Stimulated activated CD4-positive, alpha-beta T cell treated with anti-CD3 and anti-CD28 coated beads, TNF-alpha, amount 100 ng/mL, for 1 hour (primary cell): ENCODE results near the gene GCN1.

Experiments
- DNase-seq, 3 donors: peaks; one replicate each; pipeline ENCODE4 v3.0.0-alpha.2; 2020; ENCODE audit warnings: low read depth in 3 of 3, low spot score in 1 of 3

GCN1 gene

DNA sequence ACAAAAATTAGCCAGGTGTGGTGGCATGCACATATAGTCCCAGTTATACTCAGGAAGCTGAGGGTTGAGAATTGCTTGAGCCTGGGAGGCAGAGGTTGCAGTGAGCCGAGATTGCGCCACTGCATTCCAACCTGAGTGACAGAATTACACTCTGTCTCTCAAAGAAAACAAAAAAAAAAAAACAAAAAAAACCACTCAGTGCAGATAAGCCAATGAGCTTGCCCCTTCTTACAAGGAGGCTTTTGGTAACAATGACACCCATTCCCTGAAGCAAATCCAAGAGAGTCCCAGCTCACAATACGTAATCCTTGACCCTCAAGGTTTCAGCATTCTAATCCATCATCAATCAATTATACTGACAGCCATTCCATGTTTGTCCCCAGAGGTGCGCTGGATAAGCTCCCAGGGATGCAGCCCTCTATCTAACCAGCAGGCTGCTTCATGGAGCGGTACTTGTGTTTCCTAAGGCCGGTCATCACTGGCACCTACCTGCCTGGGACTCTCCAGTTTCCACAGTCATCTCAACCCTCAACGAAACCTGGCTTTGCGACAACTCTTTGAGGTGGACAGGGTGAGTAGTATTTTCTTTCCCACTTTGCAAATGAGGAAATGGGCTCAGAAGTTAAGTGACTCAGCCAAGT, 12.4 kb downstream of the GCN1 start:
- no peak for DNase-seq

DNA sequence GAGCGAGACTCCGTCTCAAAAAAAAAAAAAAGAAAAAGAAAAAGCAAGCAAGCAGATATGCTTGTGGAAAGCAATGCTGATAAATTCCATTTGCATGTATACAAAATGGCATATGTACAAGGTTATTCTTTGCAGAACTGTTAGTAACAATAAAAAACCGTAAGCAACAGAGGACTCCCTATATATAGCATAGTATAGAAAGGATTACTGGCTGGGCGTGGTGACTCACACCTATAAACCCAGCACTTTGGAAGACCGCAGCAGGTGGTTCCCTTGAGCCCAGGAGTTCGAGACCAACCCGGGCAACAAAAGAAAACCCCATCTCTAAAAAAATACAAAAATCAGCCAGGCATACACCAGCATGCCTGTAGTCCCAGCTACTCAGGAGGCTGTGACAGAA, 13.5 kb downstream of the GCN1 start:
- no peak for DNase-seq

DNA sequence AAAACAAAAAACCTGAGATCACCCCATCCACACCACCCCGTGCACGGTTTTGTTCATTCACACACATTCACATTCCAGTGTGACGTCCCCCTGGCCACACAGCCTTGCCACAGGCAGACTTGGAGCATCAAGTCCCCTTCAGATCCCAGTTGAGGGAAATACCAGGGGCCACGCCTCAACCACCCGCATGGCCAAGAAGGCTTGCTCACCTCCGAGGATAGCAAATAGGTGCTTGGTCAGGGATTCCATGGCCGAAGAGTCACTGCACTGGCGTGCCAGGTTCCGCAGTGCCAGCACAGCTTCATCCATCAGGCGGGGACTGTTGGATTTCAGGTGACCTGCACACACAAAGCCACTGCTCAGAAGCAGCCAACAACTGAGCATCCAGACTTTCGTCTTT, 19.0 kb downstream of the GCN1 start:
- no peak for DNase-seq

DNA sequence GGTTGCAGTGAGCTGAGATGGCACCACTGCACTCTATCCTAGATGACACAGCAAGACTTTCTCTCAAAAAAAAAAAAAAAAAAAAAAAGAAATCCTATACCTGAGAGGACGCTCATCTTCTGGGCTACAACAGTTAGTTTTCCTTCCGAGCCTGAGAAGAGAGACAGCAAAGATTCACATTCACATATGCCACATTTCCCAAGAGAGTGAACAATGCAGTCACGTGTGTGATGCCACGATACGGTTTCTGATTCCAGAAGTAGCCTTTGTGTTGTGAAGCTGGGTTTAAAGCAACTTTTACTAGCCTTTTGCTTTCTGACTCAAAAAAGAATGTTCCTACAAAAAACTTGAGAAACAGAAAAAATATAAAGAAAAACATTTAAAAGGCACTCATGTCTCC, 19.5 kb downstream of the GCN1 start:
- no peak for DNase-seq

DNA sequence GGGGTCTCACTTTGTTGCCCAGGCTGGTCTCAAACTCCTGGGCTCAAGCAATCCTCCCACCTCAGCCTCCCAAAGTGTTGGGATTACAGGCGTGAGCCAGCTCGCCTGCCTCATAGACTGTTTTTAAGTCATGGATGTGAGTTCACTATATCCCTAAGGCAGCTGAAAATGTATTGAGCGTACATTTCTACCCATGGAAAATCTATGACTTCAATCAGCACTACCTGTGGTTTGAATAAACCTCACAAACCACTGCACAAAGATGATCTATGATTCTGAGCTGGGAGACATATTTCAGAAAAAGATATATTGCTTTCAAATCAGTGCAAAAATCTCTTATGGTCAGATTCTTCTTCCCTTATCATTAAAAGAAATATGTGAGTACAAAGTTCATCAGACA, 22.5 kb downstream of the GCN1 start:
- no peak for DNase-seq

DNA sequence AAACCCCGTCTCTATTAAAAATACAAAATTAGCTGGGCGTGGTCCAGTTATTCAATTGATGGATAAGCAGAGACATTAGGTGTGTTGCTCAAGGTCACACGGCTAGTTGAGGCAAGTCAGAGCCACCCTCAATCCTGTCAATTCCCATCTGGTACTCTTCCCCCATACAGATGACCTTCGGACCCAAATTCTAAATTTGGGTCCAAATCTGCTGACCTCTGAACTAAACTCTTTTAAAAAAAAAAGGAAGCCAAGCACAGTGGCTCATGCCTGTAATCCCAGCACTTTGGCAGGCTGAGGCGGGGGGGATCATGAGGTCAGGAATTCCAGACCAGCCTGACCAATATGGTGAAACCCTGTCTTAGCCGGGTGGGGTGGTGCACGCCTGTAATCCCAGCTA, 23.9 kb downstream of the GCN1 start:
- DNase-seq, result no peak

DNA sequence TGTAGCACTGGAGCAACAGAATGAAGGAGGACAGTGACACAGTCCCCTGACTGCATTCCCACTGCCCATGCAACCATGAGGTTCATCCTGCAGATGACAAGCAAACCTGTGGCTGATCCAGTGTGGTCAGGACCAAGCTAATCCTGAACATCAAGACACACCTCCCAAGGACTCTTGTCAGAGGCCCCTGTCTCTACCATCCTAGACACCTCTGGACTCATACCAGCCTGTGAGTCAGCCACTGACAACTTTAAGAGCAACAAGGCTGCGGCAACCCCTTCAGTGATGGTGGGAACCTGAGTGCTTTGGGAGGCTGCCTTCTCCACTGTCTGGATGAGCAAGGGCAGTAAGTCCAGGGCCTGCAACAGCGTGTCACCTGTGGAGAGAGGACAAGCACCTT, 24.6 kb downstream of the GCN1 start:
- DNase-seq, result no peak

DNA sequence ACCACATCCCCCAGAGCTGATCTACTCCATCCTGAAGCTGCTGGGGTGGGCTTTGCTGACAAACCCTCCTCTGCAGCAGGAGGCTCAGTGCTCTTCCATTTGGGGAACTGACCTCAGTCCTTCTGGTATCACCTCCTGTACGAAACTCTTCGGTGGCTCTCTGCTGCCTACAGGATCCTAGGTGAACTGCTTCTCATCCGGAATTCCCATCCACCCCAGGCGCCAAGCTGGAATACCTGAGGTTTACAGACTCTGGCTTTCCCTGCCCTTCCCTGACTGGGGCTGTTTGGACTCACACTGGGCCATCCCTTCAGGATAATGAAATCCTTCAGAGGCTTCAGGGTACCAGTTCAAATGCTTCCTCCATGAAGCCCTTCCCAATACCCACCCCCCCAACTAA, 26.2 kb downstream of the GCN1 start:
- DNase-seq, result no peak

DNA sequence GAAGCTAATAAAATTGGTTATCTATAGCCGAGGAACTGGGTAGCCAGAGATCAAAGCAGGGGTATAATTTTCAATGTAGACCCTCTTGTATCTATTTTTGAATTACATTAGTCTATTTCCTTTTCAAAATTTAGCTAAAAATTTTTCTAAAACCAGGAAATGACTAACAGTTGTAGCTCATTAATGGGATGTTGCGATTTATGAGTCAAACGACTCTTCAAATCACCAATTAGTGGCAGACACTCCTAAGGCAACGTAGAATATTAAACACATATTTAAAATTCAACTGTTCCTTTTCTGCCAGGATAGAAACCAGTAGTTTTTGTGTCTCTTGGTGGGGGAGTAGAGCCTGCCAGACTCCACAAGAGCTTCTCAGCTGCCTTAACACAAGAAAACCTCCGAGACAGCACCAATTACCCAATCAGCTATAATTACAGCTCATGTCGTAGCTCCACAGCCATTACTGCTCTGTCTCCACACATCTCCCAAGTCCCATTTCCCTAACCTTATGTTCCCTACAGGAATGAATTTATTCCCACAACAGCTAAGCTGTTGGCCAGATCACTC, 26.9 kb downstream of the GCN1 start:
- DNase-seq, result no peak

DNA sequence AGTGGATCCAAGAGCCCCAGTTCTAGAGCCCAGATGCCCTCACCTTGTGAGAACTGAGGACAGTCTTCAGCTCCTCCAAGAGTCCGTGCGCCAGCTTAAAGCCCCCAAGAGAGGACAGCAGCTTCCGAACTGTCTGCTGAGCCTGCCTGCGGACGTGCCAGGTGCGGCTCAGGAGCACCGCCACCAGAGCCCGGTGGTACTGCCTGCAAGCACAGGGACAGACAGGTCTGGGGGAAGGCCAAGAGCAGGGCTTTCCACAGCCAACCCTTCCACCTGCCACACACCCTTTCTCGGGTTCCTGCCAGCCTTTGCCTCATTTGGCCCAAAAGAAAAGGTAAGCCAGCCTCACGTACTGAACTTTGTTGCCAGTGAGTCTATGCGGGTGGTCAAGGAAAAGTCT, 30.2 kb downstream of the GCN1 start:
- DNase-seq, result no peak

DNA sequence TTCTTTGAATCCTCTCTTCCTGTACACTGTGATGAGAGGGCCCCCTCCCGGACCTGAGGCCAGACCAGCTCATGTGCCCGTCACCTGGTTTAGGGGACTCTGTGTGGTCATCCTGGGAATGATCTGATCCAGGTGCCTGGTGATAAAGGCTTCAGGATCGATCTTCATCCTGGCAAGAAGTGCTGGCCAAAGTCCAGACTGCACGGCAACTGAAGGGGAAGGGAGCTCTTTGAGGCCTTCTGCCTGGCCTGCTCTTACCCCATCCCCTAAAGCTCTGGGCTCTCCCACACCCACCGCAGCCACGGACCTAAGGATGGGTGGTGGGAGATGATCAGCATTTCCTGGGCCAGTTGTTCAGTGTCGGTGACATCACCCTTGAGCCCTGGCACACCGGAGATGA, 31.8 kb downstream of the GCN1 start:
- no peak for DNase-seq

DNA sequence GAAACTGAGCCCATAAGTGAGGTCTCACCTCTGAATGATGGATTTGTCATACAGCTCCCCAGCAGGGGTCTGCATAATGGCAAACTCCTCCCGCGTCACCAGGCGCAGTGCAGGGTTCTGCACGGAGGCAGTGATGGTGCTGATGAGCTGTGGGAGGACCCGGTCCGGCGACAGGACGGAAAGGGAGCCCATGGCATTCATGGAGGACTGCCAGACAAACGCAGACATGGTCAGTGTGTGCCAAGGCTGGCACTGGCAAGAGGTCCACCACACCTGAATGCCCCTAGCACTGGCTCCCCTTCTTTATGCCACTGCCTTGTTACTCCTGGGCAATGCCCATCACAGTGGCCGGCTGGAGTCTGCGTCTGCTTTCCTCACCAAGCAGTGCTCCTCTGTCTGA, 32.7 kb downstream of the GCN1 start:
- DNase-seq, result no peak

DNA sequence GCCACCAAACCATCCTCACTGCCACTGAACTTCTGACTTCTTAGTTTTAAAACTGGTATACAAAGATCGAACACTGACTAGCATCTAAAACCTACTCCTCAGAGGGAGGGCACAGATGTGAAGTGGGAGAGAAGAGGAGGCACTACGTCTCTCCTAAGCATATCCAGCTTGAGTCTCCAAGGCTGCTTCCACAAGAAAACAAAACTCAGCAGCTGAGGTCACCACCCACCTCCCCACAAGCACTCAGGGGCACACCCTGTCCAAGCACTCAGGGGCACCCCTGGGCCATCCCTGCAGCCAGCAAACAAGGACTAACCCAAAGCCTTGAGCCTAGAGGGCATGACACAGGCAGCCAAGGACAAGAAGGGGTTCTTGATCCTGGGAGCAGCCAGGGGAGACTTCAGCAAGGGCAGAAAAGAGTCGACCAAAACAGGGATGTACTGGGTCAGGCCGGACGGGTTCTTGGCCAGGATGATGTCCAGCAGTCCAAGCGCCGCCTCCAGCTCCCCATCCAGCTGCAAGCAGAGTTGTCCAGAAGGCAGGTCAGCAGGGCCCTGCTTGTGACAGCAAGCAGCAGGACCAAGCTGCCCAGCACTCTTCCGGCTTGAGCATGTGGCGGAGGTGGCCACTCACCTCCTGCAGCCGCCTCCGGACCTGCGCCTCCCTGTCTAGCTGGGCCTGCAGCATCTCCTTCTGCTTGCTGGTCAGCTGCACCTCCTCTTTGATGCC, 34.8 kb downstream of the GCN1 start:
- no peak for DNase-seq

DNA sequence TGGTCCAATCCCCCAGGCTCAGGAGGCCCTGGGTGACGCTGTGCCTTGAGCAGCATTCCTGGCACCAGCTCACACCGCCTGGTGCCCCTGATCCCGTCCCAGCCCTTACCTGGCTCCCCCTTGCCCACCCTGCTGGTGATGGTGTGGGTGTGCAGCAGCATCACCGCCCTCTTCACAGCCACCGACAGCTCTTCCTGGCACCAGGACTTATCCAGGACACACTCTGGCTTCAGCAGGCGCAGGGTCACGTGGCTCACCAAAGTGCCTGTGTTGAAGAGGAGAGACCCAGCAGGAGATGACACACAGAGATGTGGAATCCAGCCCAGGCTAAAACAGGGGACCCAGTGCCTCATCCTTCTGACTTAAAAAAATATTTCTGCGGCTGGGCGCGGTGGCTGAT, 36.2 kb downstream of the GCN1 start:
- DNase-seq, result no peak

DNA sequence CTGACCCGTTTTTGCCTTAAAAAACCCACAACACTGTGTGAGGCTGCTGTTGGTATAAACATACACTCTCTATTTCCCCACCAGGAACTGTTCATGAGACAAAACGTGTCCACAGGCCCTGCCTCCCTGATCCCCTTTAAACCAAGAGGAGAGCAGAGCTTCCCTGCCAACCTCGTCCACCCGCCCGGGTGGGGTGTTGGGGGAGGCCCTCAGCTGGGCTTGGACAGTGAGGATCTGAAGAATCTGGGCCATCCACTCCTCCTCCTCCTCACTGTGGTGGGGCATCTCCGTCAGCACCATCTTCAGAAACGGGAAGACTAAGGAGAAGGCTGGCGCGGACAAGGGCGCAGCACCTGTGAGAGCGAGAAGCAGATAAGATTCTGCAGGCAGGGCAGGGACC, 36.8 kb downstream of the GCN1 start:
- DNase-seq, result no peak

DNA sequence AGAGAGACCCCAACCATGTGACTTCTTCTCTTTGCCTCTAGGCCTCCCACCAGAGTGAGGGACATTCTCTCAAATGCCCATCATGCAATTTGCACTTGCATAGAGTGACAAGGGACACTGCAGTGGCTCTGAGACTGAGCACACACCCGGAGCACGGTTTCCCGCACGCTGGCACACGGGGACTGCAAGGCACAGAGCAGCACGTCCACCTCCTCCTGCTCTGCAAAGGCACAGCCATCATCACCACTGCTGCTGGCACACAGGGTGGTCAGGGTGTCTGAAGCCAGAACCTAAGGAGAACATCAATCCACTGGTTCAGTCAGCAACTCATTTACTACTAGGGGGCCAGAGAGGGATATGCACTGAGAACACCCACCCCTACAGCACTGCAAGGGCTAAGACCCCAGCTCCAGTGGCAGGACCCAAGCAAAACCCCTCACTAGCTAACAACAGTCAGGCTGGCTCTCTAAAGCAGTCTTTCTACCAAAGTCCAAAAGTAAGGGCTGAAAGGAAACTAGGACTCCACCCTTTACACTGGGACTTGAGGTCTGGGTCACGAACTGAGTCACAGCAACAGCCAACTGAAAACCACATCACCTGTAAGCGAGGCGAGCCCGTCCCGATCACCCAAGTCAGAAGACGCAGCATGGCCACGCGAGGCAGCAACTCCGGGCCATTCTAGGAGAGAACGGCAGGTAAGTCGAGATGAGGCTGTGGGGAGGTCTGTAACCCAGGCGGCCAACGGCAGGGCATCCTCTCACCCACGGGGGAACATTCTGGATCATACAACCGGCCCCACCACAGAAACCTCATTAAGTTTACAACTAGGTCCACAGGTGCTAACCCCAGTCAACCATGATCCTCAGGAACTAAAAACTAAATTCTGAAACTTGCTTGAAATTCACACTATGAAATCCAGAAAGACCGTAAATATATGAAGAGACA, 37.9 kb downstream of the GCN1 start:
- no peak for DNase-seq

DNA sequence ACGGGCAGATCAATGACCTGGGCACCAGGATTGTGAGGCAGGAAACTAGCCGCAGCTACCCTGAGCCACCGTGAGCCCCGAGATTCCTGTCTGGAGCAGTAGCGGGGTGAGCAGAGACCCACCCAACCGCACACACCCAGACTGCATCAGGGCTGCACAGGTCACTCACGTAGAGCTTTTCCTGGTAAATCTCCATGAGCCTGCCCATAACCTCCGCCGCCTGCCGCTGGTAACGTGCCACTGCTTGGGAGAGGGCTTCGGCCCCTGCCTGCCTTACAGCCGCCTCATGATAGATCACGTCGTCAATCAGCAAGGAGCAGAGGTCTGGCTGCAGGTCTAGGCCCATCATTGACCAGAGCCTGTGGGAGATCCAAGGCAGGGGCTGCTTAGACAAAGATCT, 39.4 kb downstream of the GCN1 start:
- DNase-seq, result no peak

DNA sequence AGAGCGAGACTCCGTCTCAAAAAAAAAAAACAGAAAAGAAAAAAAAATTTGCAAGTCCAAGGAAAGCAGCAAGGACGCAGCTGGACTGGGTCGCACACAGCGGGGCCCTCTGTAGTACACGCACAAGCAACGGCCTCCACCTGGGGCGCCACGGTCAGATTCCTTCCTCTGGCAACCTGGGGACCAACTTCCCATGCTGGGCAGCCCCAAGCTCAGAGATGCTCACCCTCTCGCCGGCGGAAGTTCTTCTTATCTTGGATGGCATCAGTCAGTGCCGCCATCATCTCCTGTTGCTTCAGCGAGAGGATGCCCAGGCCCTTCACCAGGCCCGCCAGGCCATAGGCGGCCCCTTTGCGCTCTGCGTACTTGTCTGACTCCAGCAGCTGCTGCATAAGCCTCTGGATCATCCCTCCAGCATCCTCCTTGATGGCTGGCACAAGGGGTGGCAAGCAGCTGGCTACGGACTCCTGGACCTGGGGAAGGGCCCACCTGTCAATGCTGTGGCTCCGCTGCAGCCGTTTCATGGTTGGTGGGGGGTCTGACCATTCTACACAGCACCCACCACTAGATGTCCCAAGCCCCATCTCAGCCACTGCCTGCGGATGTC, 43.5 kb downstream of the GCN1 start:
- no peak for DNase-seq

DNA sequence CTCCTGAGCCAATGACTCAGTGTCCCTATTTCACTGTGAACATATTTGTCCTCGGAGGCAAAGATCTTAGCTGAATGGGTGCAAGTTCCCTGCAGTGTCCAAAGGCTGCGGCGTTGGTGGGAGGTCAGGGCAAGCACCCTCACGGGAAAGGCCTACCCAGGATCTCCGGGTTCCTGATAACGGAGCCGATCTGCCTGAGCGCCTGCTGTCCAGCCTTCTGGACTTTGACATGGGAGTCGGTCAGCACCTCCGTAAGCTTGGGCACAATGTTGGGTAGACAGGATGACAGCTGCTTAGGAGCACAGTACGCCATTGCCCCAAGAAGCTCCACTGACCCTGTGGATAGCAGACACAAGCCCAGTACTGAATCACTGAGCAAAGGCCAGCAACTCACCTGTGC, 46.5 kb downstream of the GCN1 start:
- DNase-seq, result no peak

DNA sequence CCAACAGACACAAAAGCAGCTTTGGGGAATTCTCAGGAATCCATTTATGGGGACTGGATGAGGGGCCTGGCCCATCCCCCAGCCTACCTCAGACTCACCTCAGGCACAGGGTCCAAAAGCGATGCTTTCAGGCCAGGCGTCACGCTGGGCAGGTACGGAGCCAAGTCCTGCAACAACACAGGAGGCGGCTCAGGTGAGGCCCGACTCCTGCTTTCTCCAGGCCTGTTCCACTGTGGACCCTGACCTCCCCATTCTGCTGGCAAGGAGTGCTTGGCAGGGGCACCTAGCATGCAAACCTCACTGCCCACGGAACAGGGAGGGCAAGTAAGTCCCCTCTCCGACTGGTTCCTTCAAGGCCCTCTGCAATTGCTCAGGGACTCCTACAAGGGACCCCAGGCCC, 49.4 kb downstream of the GCN1 start:
- no peak for DNase-seq

DNA sequence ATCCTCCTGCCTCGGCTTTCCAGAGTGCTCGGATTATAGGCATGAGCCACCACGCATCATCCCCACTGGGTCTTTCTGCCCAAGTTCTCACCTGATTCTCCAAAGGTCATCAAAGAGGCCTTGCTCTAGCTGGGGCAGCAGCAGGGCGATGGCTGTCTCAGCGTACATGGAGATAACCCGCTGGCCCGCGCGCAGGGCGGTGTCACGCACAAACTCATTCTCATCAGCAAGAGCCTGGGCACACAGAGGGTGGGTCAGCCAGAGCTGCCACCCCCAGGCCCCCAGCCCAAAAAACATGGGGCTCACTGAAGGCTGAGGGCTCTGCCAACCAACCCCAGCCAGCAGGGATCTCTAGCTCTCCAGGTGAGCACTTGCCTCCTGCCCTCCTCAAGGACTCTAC, 50.3 kb downstream of the GCN1 start:
- no peak for DNase-seq
